AG09309 (cell line): ENCODE results near the gene JUNB.
"Not testable (repeated sequence)": the region's sequence is repeated elsewhere in the genome, so short reads cannot be mapped to it uniquely, and the experiment has no call there.

ENCODE experiments used
- DNase-seq: peaks from one replicate; pipeline ENCODE4 v3.0.0-alpha.2; 2010; ENCODE audit warnings: low read depth
- H3K4me3 ChIP-seq: 2 replicates; pipeline ENCODE4 v1.5.1; 2011; ENCODE audit warnings: mild to moderate bottlenecking, low read depth, low read length, moderate library complexity; ENCODE audit not compliant: control insufficient read depth
- CTCF ChIP-seq: IDR thresholded peaks from 2 replicates; pipeline ENCODE4 v1.5.1; 2011; ENCODE audit warnings: mild to moderate bottlenecking, low read depth, low read length, inconsistent platforms; ENCODE audit not compliant: insufficient read depth, control insufficient read depth; ENCODE audit errors: missing control alignments

The JUNB gene

GRCh38 chr19:12793290-12794195 is 2.3 kb downstream of the JUNB start:
- DNase-seq, result no peak
- peak overlapping the region; percentile 94 for H3K4me3 ChIP-seq
- TF ChIP-seq CTCF, result no peak

GRCh38 chr19:12794196-12794941 is 3.1 kb downstream of the JUNB start:
- peak overlapping the region; percentile 94 for H3K4me3 ChIP-seq
- no peak for DNase-seq
- TF ChIP-seq CTCF, result no peak

- DNase-seq, result no peak
- TF ChIP-seq CTCF, result no peak
Measured at GRCh38 chr19:12794971-12795381, 3.7 kb downstream of the JUNB start.

GRCh38 chr19:12796146-12797071 is 5.1 kb downstream of the JUNB start:
- peak; percentile 94 for TF ChIP-seq CTCF
- no peak for DNase-seq
- no peak overlapping the region for H3K4me3 ChIP-seq

More at GRCh38 chr19:12794971-12795381, 3.7 kb downstream of the JUNB start:
- H3K4me3 ChIP-seq, result no peak overlapping the region

- no peak for TF ChIP-seq CTCF
- DNase-seq, result no peak
Measured at GRCh38 chr19:12797141-12797587, 5.9 kb downstream of the JUNB start.

GRCh38 chr19:12797607-12798006 is 6.3 kb downstream of the JUNB start:
- DNase-seq, H3K4me3 ChIP-seq: not testable (repeated sequence)

More at GRCh38 chr19:12797141-12797587, 5.9 kb downstream of the JUNB start:
- no peak overlapping the region for H3K4me3 ChIP-seq
